Bronchial smooth muscle cell (primary cell): ENCODE results near the gene CSF1. TPM values are rescaled to one million over a fixed set of nuclear protein-coding genes. Genes with fewer than 3 reads are reported as not detected.

Experiments
- total RNA-seq: library from RNA; depleted of rRNA; stranded (reverse); fragments of >200 nt; gene quantifications from 2 replicates; pipeline ENCODE4 v1.2.1, GENCODE V29; 2014

The CSF1 gene, protein sequence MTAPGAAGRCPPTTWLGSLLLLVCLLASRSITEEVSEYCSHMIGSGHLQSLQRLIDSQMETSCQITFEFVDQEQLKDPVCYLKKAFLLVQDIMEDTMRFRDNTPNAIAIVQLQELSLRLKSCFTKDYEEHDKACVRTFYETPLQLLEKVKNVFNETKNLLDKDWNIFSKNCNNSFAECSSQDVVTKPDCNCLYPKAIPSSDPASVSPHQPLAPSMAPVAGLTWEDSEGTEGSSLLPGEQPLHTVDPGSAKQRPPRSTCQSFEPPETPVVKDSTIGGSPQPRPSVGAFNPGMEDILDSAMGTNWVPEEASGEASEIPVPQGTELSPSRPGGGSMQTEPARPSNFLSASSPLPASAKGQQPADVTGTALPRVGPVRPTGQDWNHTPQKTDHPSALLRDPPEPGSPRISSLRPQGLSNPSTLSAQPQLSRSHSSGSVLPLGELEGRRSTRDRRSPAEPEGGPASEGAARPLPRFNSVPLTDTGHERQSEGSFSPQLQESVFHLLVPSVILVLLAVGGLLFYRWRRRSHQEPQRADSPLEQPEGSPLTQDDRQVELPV
- 19.1 and 38.9 TPM in 2 replicates for total RNA-seq

GRCh38 chr1:109910123-109910962, at the start of gene CSF1:
Gene CSF1 (plus strand): TSS chr1:109910849. CDS start chr1:109911024, 175 bp downstream.

Other genes starting within 250 kb of the CSF1 start
- gene GSTM2, start 242.8 kb upstream of the CSF1 start, total RNA-seq = 33.7 and 43.5 TPM in 2 replicates
- not detected in 2 replicates for gene GSTM1, start 223.0 kb upstream of the CSF1 start, total RNA-seq
- 3.9 and 13.4 TPM in 2 replicates for gene GSTM5, start 198.6 kb upstream of the CSF1 start, total RNA-seq
- gene GSTM3, start 169.8 kb upstream of the CSF1 start, total RNA-seq = 153 and 159 TPM in 2 replicates
- gene EPS8L3, start 146.9 kb upstream of the CSF1 start, total RNA-seq = not detected in 2 replicates
- 47.1 and 48.1 TPM in 2 replicates for gene AHCYL1, start 73.9 kb downstream of the CSF1 start, total RNA-seq
- 44.0 and 53.5 TPM in 2 replicates for gene STRIP1, start 123.8 kb downstream of the CSF1 start, total RNA-seq
- not detected in 2 replicates for gene ALX3, start 159.8 kb downstream of the CSF1 start, total RNA-seq
- gene UBL4B, start 201.6 kb downstream of the CSF1 start, total RNA-seq = under 0.01 and 0.09 TPM in 2 replicates
- gene SLC6A17, start 239.6 kb downstream of the CSF1 start, total RNA-seq = 0.09 and 0.16 TPM in 2 replicates